Urothelium cell line (cell line): ENCODE results near the gene CMTM1.

ENCODE experiments used
- DNase-seq: peaks from one replicate; pipeline ENCODE4 v3.0.0; 2011; ENCODE audit warnings: low spot score, mixed read lengths
- FAIRE-seq: peaks from 2 replicates; lab custom pipeline; 2011; peaks lifted over from hg19 to GRCh38; lab: Jason Lieb, UNC

Gene CMTM1

DNA sequence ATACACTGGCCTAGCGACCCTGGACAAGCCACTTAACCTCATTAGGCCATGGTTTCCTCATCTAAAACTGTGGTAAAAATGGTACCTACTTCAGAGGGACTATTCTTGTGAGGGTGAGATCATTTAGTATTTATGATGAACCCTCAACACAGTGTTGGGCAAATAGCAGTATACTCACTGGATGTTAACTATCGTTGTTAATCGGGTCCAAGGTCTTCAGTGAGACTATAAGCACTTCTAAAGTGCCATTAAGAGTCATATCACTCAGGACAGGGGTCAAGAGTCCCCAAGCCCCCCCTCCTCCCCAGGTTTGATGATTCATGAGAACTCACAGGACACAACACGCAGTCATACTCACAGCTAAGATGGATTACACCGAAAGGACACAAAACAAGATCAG, 27.3 kb upstream of the CMTM1 start:
- peak; percentile 23 for FAIRE-seq

DNA sequence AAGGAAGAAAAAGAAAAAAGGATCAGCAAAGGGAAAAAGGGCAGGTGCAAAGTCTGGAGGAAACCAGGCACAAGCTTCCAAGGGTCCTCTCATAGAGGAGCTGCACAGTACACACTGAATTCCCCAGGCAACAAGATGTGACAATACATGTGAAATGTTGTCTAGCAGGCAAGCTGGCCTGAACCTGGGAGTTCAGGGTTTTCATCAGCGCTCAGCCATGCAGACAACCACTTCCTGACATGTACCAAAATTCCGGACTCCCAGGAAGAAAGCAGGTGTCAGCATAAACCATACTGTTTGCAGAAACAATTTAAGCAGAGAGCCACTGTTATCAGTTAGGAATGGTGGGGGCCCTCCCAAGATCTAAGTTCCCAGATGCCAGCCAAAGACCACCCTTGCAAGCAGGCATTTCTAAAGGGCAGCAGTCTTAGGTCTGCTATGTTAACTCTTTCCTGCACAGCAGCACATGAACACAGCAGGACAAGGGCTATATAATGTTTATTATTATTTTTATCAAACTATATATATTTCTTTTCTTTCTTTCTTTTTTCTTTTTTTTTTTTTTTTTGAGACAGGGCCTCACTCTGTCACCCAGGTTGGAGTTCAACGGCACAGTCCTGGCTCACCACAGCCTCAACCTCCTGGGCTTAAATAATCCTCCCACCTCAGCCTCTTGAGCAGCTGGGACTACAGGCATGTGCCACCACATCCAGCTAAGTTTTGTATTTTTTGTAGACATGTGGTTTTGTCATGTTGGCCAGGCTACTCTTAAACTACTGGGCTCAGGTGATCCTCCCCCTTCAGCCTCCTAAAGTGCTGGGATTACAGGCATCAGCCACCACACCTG, 26.4 kb upstream of the CMTM1 start:
- DNase-seq (no peak), FAIRE-seq (no peak)

More for the DNA sequence above, 27.3 kb upstream of the CMTM1 start:
- no peak for DNase-seq

- DNase-seq = no peak
- no peak for FAIRE-seq
Observed at GRCh38 chr16:66541388-66542355, 24.6 kb upstream of the CMTM1 start.

GRCh38 chr16:66542396-66542795, 23.8 kb upstream of the CMTM1 start:
- no peak for DNase-seq
- FAIRE-seq = no peak

- FAIRE-seq = no peak
- no peak for DNase-seq
Observed at GRCh38 chr16:66543541-66543940, 22.7 kb upstream of the CMTM1 start.

DNA sequence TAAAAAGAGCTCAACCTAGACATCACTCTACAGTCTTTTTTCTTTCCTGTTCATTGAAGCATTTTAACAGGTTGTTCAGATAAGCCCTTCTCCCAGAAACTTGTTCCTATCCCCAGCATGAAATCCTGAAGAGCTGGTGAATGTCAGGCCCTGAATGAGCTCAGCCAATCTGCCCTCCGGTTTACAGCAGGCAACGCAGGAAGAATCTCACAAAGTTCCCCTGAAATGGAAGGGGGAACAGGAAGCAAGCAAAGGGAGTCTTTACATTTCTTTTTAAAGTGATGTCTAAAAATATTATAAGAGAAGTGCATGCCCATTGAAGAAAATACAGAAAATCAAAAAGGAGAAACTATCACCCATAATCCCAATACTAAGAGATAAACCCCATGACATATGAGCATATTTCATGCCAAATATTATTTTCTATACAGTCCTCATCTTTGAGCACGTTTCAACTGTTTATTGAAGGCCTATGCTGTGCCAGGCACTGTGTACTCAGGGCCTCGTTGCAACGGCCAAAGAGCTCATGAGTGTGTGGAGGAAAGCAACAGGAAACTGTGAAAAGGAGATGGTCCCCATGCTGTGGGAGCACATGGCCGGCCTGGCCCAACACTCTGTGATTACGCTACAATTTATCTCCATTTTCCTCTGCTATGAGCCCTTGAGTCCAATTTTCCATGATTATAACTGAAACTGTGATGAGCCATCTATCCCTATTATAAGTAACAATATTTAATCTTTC, 22.1 kb upstream of the CMTM1 start:
- FAIRE-seq (no peak), DNase-seq (no peak)

- DNase-seq = no peak
- no peak for FAIRE-seq
Observed at GRCh38 chr16:66547101-66547989, 18.9 kb upstream of the CMTM1 start.

- no peak for FAIRE-seq
Observed at GRCh38 chr16:66548068-66548467, 18.2 kb upstream of the CMTM1 start.

GRCh38 chr16:66548868-66549267, 17.4 kb upstream of the CMTM1 start:
- no peak for FAIRE-seq
- DNase-seq = no peak

More at GRCh38 chr16:66548068-66548467, 18.2 kb upstream of the CMTM1 start:
- DNase-seq = no peak

GRCh38 chr16:66549284-66550131, 16.7 kb upstream of the CMTM1 start, which contains the start of gene TK2:
Gene TK2 (minus strand): TSS chr16:66550122. CDS start chr16:66550061, 61 bp downstream.
- DNase-seq = peak; percentile 82
- FAIRE-seq = no peak

DNA sequence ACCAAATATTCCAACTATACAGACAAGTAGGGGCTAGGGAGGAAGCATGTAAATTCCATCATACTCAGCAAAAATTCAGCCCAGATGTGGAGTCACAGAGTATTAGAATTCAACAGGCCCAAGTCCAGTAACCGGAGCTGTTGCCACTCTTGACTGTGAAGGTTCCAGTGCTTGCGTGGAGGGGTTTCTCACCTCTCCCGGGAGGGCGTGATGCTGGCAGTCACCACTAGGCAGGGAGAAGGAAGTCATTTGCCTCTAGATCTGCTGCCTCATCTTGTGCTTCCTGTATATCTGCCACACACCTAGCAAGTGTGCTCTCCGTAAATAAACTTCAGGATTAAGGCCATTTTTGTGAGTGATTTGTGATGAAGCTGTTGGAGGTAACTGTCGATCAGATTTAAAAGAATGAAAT, 14.9 kb upstream of the CMTM1 start:
- FAIRE-seq = no peak
- peak; percentile 55 for DNase-seq

GRCh38 chr16:66551788-66552285, 14.4 kb upstream of the CMTM1 start:
- DNase-seq (peak; percentile 18), FAIRE-seq (no peak)

- no peak for FAIRE-seq
- peak; percentile 97 for DNase-seq
Observed at GRCh38 chr16:66552286-66553177, 13.7 kb upstream of the CMTM1 start, which contains the start of gene CKLF. Gene CKLF (plus strand): TSS chr16:66552576. CDS start chr16:66552716, 140 bp downstream.

DNA sequence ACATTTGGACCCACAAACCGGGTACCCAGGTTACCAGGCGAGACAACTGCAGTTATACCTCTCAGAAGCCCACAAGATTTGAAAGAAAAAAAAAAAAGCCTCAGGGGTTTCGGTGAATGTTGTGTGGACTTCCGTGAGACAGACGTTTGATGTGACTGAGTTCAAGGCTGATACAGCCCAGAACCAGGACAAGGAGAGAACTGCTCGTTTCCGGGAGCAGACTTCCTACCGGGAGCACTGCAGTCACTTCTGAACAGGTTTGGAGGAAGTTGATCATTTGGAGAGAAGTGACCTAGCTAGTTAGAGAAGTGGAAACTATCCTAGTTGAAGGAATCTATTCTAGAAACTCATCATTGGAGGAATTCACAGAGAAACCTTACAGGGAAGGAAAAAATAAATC, 13.0 kb upstream of the CMTM1 start:
- DNase-seq (peak; percentile 26), FAIRE-seq (no peak)

- FAIRE-seq = no peak
Observed at GRCh38 chr16:66554021-66554420, 12.2 kb upstream of the CMTM1 start.

DNA sequence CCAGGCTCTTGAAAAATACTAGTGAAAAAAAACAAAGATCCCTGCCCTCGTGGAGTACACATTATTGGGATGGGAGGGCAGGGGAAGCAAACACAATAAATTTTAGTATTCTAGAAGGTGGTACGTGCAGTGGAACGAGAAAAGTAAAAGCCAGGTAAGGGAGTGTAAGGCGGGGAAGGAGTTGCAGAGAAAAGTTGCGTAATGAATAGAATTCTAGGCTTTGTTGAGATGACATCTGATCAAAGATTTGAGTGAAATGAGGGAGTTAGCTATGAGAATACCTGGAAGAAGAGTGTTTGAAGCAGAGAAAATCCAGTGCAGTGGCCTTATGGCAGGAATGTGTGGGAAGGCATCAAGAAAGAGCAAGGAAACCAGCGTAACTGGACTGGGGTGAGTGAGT, 11.7 kb upstream of the CMTM1 start:
- no peak for FAIRE-seq
- DNase-seq = no peak

More at GRCh38 chr16:66554021-66554420, 12.2 kb upstream of the CMTM1 start:
- no peak for DNase-seq

- FAIRE-seq (no peak), DNase-seq (no peak)
Observed at GRCh38 chr16:66560107-66560506, 6.1 kb upstream of the CMTM1 start.
